ENCODE measurements around the gene DMXL2. TPM values are rescaled to one million over a fixed set of nuclear protein-coding genes. Genes with fewer than 3 reads are reported as not detected.

Gene DMXL2
- total and polyA plus RNA-seq, 9 of the 15 experiments (the other 6 are each of a cell fraction or from before 2014, with no cell fraction given): 9.3 to 57.7 (median 30.7) TPM

DNA sequence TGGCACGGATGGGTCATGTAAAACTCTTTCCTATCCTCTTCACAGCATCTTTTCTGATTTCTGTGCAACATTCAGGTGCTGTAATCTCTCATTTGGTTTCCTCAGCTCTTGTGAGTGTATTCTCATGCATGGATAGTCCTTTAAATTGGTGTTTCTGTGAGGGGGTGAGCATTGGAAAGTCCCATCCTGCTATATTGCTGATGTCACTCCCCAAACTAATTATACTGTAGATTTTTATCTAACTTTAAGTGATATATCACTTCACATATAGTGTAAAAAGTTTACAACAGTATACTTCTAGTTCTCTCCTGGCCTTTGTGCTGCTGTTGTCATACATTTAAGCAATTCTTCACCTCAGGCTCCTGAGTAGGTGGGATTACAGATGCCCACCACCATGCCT, 178.5 kb downstream of the DMXL2 start:
- Histone ChIP-seq H3K9me3 (replicated peaks; ENCODE audit: control insufficient read depth, insufficient read depth, low read depth, low read length) (no peaks in the 10 kb centered on the region), H3K4me3 (no peak overlapping the region), H3K27ac (ENCODE audit: extremely low read depth, low read depth, low read length) (no peak overlapping the region), H3K4me2 (ENCODE audit: insufficient read depth, low read length) (no peak overlapping the region), H4K20me1 (replicated peaks; ENCODE audit: control insufficient read depth, insufficient read depth, low read length) (no peaks in the 10 kb centered on the region), H3K9ac (ENCODE audit: insufficient read depth in 1 of 2, low read depth in 2 of 2, low read length in 2 of 2) (no peak overlapping the region), H3K36me3 (ENCODE audit: control insufficient read depth, insufficient read depth, low read length) (peaks cover 21% of the 10 kb centered on the region), H2AFZ (ENCODE audit: low read depth, low read length) (no peak overlapping the region), H3K27me3 (ENCODE audit: control insufficient read depth in 2 of 2, insufficient read depth in 2 of 2, low read length in 2 of 2) (no peaks in the 10 kb centered on the region), H3K4me1 (replicated peaks in 1 of 2; ENCODE audit: control insufficient read depth in 2 of 2, insufficient read depth in 2 of 2, low read length in 2 of 2) (no peaks in the 10 kb centered on the region), H3K9me1 (ENCODE audit: control insufficient read depth, insufficient read depth, low read length) (no peaks in the 10 kb centered on the region), H3K79me2 (ENCODE audit: control insufficient read depth, insufficient read depth, low read length) (no peaks in the 10 kb centered on the region)
- WGBS (ENCODE audit: insufficient coverage, low coverage, missing lambda C conversion rate): 56% methylated on average over 1 of the region's 1 CpG
- DNase-seq (ENCODE audit: extremely low read depth in 1 of 4, low spot score in 3 of 4) (no peak), ATAC-seq (no peak), FAIRE-seq (no peak)
- in situ Hi-C loops (cut with MboI) (no loop called here), intact Hi-C loops (cut with micrococcal nuclease) (no loop called here)
- TF ChIP-seq PHB2 (IDR thresholded peaks at IDR 0.05; ENCODE audit: low read depth): no peak
- TF ChIP-seq ARID3A (IDR thresholded peaks at IDR 0.05; ENCODE audit: borderline replicate concordance, low read depth, low read length): no peak
- no peak for TF ChIP-seq ZNF121 (CRISPR knock-in tag; conservative IDR thresholded peaks at IDR 0.05)
- no peak for TF ChIP-seq HOMEZ (CRISPR knock-in tag; IDR thresholded peaks at IDR 0.05)
- TF ChIP-seq, protein P1, sequence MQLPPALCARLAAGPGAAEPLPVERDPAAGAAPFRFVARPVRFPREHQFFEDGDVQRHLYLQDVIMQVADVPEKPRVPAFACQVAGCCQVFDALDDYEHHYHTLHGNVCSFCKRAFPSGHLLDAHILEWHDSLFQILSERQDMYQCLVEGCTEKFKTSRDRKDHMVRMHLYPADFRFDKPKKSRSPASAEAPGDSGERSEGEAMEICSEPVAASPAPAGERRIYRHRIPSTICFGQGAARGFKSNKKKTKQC (CRISPR knock-in tag; IDR thresholded peaks at IDR 0.05): no peak
- TF ChIP-seq NFRKB (IDR thresholded peaks at IDR 0.05; ENCODE audit: low read depth): no peak
- no peak for TF ChIP-seq STAG1 (CRISPR knock-in tag; IDR thresholded peaks at IDR 0.05; ENCODE audit: borderline replicate concordance)
- no peak for TF ChIP-seq CHD2 (IDR thresholded peaks at IDR 0.05; ENCODE audit: low read depth, low read length)
- TF ChIP-seq ZBTB7A (IDR thresholded peaks at IDR 0.05; ENCODE audit: borderline replicate concordance, control insufficient read depth, low read depth, low read length): no peak
- TF ChIP-seq RFX7 (CRISPR knock-in tag; IDR thresholded peaks at IDR 0.05): no peak
- TF ChIP-seq SMAD3 (CRISPR knock-in tag; conservative IDR thresholded peaks at IDR 0.05): no peak
- no peak for TF ChIP-seq BACH1 (tag; IDR thresholded peaks at IDR 0.05)
- no peak for TF ChIP-seq SNAPC5 (CRISPR knock-in tag; IDR thresholded peaks at IDR 0.05)
- no peak for TF ChIP-seq ZNF785 (CRISPR knock-in tag; IDR thresholded peaks at IDR 0.05)
- no peak for TF ChIP-seq MEF2A (IDR thresholded peaks at IDR 0.05; ENCODE audit: control insufficient read depth, low read depth, low read length)
- POLR2A ChIA-PET: interaction anchor here (0.7 kb wide), 1 partner anchor 33 kb away, joined by 4 read pairs; no protein-coding TSS in a partner anchor
- BruUV-seq (replicated peaks): no TSS peak
- CTCF ChIA-PET (ENCODE audit: low intra/inter-chr PET ratio): interaction anchor here (0.5 kb wide), 1 partner anchor 1606 kb away, joined by 3 read pairs; no protein-coding TSS in a partner anchor
